NOMO-1 treated with dmso at 0.1 percent for 144 hours (cell line): ENCODE data around the gene VASN.

Source experiments
- DNase-seq: peaks from one replicate; lab custom pipeline; 2025; ENCODE audit not compliant: unreplicated experiment; lab: John Stamatoyannopoulos, UW

VASN gene

DNA sequence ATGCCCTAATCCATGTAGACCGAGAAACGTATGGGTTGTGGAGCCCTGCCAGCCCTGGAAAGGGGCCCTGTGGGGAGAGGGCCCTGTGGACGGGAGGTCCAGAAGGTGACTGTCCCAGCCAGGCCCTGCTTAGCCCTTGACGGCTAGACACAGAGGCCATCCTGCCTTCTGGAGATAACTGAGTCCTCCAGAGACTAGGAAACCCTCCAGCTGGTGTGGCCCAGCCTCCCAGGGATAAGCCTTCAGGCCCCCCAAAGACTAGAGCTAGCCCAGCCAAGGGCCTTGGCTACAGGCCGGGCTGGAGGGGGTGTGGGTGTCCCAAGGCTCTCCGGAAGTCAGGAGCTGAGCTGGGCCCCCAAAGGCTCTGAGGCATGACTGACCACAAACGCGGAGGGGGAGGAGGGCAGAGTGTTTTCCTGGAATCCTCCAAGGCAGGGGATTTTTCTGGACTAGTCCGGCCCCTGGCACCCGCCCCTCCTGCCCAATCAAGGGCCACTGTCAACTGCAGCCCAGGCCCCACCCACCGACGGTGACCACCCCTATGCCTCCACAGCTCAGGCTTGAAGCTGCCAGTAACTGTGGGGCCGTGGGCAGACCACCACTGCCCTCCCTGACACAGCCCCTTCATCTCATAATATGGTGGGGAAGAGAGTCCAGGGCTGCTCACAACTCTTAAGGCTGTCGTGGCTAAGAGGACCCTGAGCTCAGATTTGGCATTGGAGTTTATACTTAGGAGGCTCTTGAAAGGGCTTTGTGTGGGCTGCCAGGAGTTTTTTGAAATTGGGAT is 885 bp upstream of the VASN start:
- no peak for DNase-seq

- DNase-seq: no peak
Measured at GRCh38 chr16:4372001-4372577, 441 bp downstream of the VASN start.

- DNase-seq: no peak
Measured at GRCh38 chr16:4372578-4373355, 1.1 kb downstream of the VASN start.

DNA sequence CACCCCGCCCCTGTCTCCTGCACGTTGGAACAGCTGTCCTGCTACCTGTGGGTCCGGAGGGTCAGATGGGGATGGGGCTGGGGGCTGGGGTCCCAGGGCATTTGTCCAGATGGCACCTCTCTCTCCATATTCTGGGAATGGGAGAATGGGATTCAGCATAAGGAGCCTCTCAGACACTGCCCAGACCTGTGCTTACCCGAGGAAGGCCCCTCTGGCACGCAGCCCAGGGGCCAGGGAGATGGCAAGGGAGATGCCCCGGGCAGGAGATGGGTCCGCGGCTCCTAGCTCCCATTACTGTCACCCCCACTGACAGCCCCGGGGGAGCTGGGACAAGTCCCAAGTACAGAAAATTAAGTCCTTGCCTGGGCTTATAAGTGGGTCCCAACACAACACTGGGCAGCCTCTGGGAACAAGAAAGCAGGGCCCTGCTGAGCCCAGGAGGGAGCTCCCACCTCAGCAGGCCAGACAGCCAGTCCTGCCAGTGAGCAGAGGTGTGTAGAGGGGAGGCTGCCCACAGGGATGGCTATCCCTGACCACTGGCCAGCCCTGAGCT is 1.8 kb downstream of the VASN start:
- DNase-seq: no peak

DNA sequence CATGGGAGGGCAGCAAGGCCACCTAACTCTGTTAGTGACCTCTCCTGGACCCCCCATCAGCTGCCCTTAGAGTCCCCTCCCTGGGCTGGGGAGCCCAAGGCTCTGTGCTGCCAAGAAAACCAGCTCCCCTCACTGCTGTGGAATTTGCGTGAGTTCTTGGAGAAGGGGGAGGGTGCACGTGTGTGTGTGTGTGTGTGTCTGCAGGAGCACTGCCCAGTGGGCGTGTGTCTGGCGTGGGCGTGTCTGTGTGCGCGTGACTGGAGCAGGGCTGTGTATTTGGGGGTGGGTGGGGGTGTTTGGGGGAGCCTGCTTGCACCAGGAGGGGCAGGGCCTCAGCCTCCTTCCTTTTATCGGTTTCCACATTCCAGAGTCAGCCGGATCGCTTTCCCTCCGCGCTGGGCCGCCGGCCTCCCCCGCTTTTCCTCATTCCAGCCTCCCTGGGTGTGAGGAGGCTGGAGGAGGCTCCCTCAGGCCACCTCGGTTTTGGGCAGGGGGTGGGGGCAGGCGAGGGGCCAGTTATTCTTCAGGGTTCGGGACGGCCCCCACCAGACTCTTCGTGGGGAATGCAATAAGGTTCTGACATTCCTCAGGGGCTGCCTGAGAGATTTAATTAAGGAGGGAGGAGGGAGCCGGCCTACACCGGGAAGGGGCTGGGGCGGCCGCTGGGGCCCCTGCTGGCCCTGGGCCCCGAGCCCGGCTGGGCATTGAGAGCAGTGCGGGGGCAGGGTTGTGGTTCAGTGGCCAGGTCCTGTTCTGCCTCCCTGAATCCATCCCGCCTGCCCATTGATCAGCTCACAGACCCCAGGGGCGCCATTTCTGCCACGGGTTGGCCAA is 2.5 kb downstream of the VASN start:
- no peak for DNase-seq

DNA sequence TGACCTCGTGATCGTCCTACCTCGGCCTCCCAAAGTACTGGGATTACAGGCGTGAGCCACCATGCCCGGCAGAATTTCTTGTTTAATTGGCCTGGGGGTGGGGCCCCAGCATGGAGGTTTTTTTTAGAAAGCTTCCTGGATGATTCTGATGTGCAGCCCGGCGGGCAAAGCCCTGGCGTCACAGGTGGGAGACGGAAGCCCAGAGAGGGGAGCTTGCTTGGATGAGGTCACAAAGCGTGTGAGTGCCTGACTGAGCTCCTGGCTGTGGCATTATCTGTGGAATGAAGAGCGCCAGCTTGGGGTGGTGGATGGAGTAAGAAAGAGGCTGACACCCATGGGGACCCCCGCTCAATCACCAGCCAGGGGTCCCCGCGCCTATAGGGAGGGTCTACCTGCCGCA is 4.1 kb downstream of the VASN start:
- DNase-seq: no peak

GRCh38 chr16:4376126-4376892 is 4.7 kb downstream of the VASN start:
- no peak for DNase-seq

- DNase-seq: no peak
Measured at GRCh38 chr16:4376893-4377572, 5.4 kb downstream of the VASN start.

DNA sequence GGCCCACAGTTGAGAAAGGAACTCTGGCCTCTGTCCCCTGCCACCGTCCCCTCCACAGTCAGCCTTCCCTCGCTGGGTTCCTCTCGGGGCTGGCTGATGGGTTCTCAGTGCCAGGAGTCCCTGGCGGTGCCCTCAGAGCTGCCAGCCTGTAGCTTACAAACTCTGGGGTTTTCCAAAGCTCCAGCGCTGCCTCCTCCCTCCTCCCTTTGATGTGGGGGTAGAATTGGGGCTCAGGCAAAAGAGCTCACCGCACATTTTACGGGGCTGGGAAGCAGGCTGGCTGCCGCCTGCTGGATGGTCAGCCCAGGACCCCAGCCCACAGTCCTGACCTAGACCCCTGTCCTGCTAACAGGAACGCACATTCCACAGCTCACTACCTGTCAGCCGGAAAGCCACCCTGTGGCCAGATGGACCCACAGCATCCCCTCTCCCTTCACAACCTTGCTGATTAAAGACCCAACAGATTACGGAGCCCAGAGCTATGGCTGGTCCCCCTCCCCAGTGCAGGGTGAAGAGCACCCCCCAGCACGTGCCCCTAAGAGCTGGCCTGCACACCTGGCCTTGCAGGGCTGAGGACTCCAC is 6.0 kb downstream of the VASN start:
- DNase-seq: no peak

GRCh38 chr16:4378161-4378666 is 6.6 kb downstream of the VASN start:
- DNase-seq: no peak

GRCh38 chr16:4378999-4379690 is 7.5 kb downstream of the VASN start:
- DNase-seq: no peak

DNA sequence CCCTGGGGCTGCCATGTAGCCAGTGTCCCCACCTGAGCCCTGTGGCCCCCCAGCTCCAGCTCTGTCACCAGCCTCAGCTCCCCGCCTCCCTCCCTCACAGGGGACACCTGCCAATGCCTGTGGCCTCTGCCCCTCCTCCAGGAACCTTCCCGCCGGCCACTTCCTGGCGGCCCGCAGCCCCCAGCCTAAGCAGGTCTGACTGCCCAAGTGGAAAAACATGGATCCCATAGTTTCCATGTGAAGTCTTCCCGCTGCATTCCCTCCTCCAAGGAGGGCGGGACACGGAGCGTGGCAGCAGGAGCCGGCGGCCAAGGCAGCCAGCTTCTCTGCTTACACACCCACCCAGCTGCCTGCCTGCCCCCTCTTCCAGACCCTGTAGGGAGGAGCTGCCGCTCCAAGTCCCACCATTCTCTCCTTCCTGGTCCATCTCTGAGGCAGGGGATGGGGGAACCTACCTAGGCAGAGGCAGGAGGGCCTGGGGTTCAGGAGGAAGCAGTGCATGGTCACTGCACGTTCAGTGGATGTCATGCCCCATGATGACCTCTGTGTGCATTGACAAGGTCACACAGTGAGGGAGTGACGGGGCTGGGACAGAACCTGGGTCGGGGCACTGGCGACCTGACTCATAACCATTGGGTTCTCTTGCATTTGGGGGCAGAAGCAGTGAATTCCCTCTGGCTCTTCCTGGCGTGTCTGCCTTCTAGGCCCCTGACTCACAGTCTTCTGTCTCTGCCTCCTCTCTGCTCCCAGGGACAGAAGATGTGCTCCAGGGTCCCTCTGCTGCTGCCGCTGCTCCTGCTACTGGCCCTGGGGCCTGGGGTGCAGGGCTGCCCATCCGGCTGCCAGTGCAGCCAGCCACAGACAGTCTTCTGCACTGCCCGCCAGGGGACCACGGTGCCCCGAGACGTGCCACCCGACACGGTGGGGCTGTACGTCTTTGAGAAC is 8.7 kb downstream of the VASN start:
- DNase-seq: no peak

GRCh38 chr16:4381072-4381934 is 9.7 kb downstream of the VASN start:
- no peak for DNase-seq

GRCh38 chr16:4381935-4382794 is 10.5 kb downstream of the VASN start:
- DNase-seq: no peak

DNA sequence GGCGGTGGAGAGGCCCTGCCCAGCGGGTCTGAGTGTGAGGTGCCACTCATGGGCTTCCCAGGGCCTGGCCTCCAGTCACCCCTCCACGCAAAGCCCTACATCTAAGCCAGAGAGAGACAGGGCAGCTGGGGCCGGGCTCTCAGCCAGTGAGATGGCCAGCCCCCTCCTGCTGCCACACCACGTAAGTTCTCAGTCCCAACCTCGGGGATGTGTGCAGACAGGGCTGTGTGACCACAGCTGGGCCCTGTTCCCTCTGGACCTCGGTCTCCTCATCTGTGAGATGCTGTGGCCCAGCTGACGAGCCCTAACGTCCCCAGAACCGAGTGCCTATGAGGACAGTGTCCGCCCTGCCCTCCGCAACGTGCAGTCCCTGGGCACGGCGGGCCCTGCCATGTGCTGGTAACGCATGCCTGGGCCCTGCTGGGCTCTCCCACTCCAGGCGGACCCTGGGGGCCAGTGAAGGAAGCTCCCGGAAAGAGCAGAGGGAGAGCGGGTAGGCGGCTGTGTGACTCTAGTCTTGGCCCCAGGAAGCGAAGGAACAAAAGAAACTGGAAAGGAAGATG is 11.2 kb downstream of the VASN start:
- DNase-seq: no peak
